RPMI8226 (cell line): Measurements from ENCODE around the gene MYMX.
A peak's percentile ranks its signal among the peaks of the same experiment; 100 is the strongest.

Experiments
- DNase-seq: peaks from one replicate; pipeline ENCODE4 v3.0.0-alpha.2; 2015

MYMX gene

DNA sequence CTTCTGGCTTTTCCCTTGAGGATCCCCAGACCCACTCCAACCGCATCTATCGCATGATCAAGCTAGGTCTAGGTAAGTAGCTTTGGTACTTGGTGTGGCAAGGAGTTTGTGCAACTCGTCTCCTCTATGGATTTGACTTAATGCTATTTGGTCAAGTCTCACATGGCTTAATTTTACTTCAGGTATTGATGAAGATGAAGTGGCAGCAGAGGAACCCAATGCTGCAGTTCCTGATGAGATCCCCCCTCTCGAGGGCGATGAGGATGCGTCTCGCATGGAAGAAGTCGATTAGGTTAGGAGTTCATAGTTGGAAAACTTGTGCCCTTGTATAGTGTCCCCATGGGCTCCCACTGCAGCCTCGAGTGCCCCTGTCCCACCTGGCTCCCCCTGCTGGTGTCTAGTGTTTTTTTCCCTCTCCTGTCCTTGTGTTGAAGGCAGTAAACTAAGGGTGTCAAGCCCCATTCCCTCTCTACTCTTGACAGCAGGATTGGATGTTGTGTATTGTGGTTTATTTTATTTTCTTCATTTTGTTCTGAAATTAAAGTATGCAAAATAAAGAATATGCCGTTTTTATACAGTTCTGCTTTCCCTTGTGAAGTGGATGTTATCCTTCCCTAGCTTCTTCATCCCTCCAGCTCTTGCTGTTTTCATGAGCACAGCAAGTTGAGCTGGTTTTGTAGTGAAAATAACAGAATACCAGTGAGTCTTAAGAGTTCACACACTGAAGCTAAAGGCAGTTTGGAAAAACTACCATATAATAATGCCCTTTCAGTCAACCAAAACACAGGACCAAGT, 36.8 kb downstream of the MYMX start:
- peak; percentile 70 for DNase-seq

DNA sequence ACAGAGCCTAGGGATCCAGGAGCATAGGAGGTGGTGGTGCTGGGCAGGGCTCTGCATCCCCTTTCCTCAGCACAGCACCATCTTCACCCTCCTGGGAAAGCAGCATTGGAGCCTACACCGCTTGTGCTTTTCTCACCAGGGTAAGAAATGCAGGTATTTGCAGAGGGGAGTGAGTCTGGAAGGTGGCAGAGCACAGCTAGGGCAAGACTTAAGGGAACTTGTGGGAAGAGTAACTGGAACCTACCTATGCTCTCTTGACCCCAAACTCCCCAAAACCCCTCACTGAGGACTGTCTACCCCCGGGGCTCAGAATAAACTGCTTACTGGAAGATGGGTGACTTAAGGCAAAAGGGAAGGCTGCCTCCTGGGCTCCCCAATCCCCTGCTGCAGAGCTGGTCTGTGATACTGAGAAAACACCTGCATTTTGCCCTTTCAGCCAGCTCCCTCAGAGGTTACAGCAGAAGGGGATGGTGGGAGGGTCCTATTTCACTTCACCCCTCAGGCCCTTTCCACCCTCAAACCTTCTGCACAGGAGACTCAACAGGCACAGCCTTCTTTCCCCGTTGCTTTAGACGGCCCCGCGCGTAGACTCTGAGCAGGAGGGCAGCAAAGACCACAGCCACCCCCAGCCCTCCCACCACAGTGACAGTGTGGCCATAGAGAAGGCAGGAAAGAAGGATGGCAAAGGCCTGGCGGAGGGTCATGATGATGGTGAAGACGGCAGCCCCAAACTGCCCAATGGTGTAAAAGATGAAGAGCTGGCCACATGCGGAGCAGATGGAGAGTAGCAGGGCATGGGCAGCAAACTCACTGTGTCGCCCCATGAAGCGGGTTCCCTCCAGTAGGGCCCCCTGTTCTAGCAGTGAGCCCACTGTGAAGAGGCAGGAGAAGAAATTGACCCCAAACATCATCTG, 37.7 kb downstream of the MYMX start:
- no peak for DNase-seq

DNA sequence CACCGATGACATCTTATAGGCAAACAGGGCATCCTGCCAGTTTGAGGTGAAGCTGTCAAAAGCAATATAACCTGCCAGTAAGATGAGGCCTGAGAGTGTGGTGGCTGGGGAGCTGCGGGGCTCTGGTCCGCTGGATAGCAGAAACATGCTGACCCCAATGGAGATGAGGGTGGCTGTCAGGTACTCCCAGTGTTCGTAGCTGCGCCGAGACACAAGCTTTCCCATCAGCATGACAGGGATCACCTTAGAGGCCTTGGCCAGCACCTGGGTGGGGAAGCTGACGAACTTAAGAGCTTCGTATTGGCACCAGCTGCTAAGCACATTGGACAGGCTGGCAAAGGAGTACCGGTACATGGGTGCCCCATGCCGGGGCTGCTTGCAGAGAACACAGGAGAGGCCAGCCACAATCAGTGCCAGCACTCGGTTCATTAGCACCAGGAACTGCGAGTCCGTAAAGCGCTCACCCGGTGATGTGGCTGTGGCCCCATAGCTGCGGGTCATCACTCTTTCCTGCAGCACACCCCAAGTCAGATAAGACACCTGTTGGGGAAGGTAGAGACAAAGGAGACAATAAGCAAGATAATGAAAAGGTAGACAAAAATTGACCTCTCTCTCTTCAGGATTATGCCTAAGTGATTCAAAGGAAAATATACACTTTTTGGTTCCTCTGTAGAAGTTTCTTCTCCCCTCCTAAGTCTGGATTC, 38.5 kb downstream of the MYMX start:
- DNase-seq, result peak; percentile 23

DNA sequence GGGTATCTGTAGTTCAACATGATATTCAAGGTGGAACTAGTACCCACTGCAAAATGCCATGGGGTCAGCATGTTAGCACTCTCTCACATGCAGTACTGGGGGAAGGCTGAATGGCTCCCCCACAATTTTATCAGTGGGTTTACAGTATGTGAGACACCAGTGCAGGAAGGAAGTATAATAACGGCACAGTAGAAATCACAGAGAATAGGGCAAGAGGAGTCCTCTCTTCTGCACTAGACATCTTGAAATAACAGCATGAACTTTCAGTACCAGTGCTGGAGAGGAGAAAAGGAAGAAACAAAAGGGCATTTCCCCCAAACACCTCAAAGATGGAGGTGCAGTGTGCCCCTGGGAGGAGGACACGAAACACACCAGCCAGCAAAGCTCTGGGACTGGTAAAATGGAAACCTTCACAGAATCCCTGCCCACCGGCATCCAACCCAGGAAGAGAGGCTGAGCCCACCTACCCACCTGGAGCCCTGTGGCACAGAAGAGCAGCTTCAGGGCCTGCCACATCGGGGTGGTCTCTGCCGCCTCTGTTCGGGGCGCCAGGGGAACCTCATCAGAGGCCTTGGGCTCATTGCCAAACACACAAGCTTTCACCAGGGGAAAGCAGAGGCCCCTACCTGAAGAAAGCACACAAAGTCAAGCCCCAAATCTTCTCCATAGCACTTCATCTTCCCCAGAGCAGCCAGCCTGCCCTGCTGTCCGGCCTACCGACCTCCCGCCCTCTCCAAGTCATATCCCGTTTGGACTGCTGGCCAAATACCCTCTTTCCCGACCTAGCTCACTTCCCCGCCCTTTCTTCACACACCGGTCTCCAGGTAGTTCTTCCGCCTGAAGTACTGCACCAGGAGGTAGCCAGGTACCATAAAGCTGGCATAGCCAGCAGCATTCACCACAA, 39.4 kb downstream of the MYMX start:
- no peak for DNase-seq

DNA sequence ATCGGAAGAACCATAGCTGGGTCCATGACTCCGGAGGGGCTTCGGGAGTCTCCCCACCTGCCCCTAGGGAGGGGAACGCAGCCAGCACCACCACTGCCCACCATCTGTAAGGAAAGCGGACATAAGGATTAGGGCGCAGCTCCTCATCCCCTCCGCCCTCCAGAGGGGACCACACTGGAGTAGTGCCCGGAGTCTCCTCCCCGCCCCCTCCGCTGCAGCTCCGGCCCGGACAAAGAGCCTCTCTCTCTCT, 40.0 kb downstream of the MYMX start:
- no peak for DNase-seq

DNA sequence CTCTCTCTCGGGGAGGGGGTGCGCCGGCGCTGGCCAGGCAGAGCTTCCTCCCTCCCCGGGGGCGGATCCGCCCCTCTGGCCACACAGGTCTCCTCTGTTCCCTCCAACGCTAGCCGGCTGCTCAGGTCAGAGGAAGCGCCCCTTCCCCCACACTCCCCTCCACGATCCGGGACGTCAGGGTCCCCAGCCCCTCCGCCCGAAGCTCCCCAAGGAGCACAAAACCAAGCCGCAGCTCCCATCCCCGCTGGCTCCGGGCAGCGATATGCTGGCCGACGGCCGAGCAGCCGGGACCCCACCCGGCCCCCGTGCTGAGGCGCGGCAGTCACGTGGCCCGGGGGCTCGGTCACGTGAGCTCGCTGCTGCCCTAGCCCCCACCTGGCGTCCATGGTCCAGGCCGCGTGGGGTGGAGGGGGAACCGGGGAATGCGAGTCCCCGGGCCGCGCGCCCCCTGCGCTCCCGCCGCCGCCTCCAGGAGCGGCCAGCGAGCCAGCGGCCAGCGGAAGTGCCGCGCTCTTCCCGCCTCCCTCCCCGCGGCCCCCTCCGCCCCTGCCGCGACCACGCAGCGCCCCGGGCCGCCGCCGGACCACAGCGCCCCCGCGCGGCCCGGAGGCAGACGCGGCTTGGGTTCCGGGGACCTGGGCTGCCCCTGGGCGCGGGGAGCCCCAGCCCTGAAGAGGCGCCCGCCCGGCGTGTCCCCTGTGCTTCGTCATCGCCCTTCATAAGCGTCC, 40.5 kb downstream of the MYMX start, which contains the start of gene SLC35B2:
Gene SLC35B2 (minus strand): TSS at position 504 of the 728 bp plus-strand sequence. CDS start 118 bp downstream, at position 386.
- peak; percentile 82 for DNase-seq

DNA sequence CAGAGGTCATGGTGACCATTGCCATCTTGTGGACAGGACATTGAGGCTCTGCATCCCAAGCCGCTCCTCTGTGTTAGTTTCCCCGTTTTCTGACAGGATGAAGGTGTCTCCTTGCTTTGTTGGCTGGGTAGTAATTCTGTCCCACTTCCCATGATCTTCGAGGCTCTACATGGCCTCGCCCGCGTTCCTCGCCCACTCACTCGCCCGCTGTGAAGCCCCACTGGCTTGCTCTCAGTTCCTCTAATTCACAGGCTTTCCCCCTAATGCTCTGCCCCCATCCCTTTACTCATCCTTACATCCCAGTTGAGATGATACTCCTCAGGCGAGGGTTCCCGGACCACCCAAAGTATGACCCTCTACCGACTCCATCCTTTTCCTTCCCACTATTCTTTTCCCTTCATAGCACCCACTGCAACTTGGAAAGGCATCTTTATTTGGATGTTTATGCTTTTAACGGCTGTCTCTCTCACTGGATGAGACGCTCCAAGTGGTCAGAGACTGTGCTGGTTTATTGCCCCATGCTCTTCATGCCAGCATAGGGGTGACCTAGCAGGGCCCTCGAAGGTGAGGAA, 41.1 kb downstream of the MYMX start:
- DNase-seq, result no peak

DNA sequence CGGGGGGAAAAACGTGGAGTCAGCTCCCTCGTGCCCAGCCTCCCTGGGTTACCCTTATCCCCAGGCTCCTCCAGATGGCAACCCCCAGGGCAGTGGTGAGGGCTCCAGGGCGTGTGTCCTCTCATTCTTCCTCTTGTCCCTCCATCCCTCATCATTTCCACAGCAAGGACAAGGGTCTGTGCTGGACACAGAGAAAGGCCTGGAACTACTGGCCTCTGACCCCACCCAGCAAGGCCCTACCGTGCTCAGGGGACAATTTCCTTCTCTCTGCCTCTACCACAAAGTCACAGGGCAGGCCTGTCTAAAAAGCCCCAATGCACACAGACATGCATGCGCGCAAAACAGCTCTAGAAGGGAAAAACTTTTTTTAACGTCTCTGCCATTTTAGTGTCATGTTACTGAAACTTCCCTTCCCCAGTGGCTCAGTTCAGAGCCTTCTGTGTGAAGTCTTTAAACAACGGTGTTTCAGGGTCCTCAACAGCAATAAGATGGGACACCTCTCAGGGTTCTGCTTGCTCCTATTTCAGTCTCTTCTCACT, 41.7 kb downstream of the MYMX start:
- no peak for DNase-seq

DNA sequence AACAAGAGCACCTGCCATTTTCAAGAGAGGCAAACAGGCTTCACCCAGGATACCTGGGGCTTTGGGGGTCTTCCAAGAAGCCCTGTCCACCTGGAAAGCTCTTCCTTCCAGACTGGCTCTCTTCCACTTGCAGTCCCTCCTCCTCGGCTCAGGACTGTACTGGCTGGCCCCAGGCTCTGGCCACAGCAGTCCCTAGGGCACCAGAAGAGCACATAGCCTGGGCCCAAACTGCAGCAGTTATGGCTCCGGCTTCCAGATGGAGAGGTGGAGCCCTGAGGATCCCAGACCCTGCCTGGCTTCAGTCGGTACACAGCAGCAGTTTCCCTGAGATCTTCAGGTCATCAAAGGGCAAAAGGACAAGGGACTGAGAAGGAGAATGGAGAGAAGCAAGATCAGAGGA, 42.2 kb downstream of the MYMX start:
- no peak for DNase-seq

DNA sequence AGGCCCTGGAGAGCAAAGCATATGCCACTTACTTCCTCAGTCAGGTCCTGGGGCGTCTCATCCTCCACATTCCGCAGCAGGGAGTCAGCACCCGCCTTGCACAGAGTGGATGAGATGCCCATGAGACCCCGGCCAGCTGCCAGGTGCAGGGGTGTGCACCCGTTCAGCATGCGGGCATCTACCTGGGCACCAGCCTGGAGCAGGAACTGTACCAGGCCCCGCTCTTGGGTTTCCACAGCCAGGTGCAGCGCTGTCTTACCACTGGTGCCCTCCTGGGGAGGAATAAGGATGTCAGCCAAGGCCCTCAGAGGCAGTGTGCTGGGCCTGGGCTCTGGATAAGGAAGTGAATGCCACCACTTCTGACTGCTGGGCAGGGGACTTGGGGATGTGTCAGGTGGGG, 43.3 kb downstream of the MYMX start:
- no peak for DNase-seq

DNA sequence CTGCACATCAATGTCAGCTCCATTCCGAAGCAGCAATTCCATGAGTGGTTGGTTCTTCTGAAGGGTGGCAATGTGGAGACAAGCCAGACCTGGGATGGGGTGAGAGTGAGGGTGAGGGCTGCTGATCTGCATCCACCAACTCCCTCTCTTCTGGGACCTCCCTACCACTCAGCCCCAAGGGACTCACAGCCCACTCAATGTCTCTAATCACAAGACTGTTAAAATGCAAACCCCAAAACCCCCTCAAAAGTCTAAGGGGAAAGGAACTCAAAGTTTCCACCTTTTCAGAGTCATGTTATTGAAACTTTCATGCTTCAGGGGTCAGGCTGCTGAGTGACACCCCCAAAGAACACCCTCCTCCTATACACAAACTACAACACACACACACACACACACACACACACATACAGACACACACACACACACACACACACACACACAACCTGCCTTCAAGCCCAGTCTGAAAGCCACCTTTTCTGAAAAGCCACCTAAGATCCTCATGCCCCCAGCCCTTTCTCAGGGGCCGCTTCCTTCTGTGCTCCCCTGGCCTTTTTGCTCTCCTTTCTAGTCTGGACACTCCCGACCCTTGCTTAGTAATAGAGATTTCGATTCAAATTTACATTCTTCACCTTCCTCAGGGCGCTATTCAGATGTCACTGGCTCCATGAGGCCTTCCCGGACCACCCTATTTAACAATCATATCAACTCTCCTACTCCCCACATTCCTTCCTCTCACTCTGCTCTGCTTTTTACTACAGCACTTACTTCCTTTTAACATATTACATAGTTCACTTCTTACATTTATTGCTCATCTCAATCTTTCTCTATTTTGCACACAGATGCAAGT, 43.9 kb downstream of the MYMX start:
- DNase-seq, result no peak

DNA sequence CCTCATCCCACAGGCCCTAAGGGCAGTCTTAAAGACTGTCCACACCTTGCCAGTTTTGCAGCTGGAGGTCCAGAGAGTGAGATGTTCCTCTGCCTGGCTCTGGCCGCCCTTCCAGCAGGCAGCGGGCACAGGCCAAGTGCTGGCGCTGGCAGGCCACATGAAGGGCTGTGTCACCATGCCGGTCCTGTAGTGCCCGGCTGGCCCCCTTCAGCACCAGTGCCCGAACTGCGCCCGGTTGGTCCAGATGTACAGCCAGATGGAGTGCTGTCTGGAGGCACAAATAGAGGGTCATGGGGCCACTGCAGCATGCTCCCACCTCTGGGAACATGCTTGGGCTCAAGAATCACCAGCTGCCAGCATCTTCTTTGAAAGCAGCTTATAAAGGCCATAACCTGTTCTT, 44.9 kb downstream of the MYMX start:
- DNase-seq, result no peak

DNA sequence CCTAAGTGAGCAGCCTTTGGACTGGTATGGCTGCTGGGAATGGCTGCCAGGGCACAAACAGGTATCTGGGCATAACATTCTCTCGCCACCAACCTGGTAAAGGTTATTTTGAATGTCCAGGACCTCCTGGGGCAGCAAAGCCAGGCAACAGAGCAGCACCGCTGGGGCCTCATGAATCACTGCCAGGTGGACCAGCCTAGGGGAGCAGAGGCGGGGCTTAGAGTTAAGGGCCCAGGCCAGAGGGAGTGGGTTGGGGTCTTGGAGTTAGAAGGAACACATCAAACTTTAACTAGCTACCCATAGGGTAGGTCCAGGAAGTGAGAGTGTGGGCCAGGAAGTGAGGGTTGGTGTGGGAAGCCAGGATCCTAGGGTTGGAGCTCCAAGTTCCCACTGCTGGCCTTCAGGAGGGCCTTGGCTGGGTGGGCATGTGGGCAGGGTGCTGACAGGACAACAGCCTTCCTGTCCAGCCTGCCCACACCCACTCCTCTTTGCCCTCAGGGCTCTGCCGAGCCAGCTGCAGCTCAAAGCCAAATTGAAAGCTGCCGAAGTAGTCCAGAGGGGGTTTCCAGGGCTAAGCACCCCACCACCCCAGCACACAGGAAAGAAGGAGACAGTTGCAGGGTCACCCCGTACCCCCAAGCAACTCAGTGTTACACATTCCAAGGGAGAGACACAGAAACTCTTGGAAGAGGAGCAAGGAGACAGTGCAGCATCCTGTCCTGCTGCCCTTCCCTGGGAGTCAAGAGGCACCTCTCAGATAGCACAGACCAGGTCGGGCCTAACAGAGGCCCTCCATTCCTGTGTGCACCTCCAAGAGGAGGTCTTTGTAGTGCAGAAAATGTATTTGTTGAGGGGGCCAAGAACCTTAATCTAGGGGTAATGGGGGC, 46.0 kb downstream of the MYMX start:
- no peak for DNase-seq

DNA sequence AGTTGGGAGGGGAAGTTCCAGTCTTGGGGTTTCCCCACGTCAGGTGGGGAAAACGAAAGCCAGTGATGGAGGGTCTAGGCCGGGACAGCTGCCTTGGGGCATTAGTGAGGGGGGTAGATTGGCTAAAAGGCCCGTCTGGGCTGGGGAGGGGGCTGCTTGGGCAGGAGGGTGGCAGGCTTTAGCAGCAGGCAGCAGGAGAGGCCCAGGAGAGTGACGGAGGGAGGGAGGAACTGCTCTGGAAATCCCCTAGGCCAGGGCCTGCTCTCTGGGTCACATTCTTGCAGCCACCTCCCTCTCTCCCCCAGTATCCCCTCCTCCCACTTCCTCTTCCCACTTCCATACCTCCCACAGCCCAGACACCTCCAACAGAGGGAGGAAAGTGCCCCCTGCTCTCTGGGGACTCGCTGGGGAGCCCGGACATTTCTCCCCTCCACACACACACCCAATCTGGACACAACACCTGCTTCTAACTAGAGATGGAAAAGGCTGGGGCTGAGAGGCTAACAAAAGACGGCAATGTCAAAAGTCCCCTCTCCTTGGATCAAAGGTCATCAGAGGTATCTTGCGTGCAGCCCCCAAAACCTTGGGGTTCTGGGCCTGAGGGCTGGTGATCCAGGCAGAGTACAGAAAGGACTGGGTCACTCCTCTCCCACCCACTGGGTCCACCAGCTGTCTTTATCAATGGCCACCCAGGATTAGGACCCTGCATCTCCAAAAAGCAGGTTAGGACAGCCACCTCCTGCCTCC, 46.8 kb downstream of the MYMX start:
- peak; percentile 31 for DNase-seq

DNA sequence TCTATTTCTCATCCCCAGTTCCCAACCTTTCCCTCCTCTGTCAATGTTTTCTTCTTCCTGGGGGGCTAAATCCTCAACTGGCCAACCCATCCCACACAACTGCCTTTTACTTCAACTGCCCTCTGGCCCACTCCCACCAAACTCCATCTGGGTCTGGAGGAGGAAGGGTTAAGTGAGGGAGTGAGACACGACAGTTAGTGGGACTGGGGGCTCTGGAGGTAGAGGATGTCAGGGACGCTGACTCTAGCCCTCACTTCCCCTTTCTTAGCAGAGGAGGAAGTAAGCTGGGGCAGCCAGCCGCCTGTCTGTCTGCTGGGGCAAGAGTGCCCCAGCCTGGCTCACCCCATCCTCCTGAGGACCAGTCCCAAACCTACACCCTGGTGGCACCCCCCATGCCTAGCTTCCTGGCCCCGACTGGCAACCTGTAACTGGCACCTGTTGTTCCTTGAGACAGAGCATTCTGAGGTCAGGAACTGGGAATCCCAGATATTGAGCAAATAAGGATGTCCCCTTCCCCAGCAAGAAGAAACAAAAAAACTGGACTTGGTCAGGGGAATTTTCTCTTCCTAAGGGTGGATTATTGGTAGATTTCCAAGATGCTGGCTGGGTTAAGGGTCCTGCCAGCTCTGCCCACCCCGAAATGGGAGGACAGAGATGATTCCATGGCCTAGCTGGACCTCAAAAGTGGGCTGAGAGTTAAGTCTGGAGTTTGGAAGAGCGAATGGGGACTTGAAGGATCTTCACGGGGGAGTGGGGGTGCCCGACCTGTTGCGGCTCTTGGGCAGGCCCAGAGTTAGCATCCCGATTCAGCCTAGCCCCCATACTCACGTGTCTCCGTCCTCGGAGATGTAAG, 47.7 kb downstream of the MYMX start:
- peak; percentile 87 for DNase-seq

DNA sequence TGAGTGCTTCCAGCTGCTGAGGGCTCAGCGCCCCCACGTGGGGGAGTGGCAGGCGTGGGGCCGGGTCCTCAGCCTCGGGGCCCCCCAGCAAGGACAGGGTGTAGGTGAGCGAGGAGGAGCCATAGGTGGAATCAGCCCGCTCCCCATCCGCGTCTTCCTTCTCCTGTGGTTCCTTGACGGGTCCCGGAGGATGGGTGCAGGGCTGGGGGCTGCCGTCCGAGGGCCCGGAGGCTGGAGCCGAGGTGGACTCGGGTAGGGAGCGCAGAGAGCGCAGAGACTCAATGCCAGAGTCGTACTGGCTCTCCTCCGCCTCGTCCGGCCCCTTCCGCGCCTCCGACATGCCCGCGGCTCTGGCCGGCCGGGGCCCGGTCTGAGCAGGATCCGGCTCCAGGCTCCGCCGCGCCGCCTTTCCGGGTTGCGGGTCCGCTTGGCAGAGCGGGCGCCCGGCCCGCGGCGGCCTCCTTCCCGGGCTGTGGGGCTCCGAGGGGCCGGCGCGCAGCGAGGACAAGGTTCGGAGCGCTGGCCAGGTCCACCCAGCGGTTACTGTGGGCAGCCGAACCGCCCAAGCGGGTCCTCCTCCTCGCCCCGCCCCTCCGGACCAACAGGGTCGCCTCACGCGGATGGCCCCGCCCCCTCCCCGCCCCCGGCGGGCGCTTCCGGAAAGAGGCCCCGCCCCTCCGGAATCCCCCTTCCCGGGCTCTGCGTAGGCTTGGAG, 48.4 kb downstream of the MYMX start, which contains the start of gene NFKBIE:
Gene NFKBIE (minus strand): TSS at position 545 of the 715 bp plus-strand sequence. CDS start 205 bp downstream, at position 340.
- peak; percentile 86 for DNase-seq
